HG03432 (cell line): ENCODE results near the gene SUCO.
"Not testable (repeated sequence)": the region's sequence is repeated elsewhere in the genome, so short reads cannot be mapped to it uniquely, and the experiment has no call there.

Source experiments
- ATAC-seq: cut with Tn5 transposase; IDR thresholded peaks from one replicate; pipeline ENCODE4 v1.9.1; 2021; ENCODE audit warnings: mild to moderate bottlenecking, moderate library complexity; ENCODE audit not compliant: unreplicated experiment

SUCO gene, protein sequence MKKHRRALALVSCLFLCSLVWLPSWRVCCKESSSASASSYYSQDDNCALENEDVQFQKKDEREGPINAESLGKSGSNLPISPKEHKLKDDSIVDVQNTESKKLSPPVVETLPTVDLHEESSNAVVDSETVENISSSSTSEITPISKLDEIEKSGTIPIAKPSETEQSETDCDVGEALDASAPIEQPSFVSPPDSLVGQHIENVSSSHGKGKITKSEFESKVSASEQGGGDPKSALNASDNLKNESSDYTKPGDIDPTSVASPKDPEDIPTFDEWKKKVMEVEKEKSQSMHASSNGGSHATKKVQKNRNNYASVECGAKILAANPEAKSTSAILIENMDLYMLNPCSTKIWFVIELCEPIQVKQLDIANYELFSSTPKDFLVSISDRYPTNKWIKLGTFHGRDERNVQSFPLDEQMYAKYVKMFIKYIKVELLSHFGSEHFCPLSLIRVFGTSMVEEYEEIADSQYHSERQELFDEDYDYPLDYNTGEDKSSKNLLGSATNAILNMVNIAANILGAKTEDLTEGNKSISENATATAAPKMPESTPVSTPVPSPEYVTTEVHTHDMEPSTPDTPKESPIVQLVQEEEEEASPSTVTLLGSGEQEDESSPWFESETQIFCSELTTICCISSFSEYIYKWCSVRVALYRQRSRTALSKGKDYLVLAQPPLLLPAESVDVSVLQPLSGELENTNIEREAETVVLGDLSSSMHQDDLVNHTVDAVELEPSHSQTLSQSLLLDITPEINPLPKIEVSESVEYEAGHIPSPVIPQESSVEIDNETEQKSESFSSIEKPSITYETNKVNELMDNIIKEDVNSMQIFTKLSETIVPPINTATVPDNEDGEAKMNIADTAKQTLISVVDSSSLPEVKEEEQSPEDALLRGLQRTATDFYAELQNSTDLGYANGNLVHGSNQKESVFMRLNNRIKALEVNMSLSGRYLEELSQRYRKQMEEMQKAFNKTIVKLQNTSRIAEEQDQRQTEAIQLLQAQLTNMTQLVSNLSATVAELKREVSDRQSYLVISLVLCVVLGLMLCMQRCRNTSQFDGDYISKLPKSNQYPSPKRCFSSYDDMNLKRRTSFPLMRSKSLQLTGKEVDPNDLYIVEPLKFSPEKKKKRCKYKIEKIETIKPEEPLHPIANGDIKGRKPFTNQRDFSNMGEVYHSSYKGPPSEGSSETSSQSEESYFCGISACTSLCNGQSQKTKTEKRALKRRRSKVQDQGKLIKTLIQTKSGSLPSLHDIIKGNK (N-terminal part only)

DNA sequence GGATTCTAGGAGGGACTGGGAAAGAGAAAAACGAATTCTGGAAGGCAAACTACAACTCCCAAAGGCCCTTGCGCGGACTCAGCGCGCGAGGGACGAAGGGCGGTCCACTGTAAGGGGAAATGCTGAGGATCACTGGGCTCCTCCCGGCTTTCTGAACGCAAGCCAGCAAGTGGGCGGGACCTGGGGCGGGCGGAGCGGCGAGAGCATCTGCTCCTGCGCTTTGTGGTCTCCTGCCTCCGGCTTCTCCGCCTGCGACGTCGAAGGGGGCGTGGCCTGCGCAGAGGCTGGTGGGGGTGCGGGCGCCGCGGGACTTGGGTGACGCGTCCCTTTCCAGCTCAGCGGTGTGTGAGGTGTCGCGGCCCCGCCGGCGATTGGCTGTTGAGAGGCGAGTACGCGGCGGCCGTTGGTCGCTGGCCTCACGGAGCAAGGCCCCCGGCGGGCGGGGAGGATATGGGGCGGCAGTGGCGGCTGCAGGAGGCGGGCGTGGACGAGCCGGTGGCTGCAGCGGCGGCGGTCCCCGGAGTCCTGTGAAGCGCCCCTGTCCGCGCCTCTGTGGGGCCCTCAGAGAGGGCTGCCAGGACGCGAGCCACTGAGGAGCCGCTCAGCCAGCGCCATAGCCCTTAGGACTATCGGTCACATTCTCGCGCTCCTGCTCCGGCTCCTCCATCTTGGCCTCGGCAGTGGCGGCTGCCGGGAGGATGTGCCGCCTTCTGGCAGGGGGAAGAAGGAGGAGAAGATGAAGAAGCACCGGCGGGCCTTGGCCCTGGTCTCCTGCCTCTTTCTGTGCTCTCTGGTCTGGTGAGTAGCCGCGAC lies at the start of gene SUCO:
Gene SUCO (plus strand): TSS at position 451 of the 813 bp plus-strand sequence. CDS start 286 bp downstream, at position 737.
- ATAC-seq, result peak; percentile 89

DNA sequence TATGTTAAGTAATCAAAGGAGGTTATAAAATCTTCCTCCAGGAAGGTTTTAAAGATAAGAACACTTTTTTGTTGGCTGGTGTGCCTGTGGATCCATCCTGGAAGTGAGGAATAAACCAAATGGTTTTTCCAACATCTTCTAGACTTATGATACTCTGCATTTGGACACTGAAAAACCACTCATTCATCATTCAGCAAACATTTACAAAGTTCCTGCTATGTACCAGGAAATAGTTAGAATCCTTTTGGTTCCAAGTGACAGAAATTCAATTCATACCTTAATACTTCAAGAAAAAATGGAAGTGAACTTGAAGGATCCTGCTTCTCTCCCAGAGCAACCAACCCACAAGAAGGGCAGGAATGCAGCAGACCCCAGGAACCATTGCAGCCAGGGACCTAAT lies 49.5 kb upstream of the SUCO start:
- no peak for ATAC-seq

DNA sequence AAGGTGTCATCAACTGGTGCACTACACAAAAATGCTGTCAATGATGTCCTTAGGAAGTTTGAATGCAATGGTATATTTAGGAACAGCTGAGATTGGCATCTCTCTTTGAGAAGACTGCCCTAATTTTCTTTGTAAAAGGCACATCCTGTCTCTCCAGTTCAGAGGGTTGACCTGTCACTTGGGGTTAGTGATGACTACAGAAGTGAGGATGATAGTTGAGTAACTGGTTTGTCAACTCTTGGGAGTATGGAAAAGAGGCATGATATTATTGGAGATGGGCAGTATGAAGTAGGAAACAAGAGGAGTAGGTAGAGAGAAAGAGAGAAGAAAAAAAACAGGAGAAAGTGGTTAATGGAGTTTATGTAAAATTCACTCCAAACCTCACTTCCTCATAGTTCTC lies 48.7 kb upstream of the SUCO start:
- ATAC-seq, result no peak

DNA sequence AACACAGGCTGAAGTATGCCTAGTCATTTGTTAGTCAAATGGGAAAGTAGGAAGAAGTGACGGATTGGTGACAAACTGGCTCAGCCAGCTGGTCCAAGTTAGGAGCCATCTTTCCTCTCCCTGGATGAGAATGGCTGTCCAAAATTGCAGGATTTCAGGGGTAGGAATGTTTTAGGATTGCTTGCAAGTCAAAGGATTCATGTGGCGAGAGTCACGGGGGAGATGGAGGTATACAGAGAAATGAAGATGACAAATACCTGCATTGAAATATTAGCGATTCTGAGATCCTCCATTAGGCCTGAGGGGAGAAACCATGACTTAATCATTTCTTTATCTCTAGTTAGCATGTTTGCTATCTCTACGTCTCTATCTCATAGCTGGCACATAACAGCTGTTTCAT lies 47.3 kb upstream of the SUCO start:
- no peak for ATAC-seq

DNA sequence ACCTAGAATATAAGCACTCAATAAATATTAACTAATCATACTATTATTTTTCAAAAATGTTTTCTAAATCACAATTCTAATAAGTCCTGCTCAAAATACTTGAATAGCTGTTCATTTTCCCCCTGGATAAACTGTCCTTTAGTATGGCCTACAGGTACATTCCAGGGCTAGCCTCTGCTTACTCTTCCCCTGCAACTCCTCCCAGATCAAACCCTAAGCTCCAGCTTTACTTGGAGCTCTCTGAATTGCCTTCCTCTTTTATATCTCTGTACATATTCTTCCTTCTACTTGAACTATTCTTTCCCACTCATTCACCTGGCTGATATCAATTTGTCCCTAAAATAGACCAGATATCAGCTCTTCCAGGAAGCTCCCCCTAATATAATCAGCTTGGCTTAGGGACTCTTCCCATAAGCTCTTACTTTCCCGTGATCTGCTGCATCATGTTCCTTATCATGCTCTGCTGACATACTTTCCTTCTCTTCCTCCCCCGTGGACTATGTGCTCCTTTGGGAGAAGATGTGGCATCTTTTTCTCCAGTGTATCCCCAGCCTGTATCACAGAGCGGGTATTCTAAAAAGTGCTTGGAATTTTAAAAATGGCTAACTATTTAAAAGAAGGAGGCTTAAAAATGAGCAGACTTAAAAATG lies 46.0 kb upstream of the SUCO start:
- no peak for ATAC-seq

DNA sequence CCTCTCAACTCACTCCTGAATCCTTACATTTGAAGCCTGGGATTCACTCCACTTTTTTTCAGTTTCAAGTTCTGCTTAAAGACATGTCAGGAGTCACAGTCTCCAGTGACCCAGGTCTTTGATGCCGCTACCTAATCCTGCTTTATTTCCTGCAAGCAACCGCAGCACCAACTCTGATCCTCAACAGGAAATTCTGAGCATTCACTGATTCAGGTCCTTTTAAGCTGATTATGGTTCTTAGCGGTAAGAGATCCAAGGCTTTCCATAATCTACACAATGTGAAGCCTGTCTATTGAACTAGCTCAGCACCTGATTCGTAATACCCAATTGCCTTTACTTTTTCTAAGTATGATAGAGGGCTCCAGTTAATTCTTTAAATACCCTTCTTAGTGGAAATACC lies 45.4 kb upstream of the SUCO start:
- ATAC-seq, result no peak

DNA sequence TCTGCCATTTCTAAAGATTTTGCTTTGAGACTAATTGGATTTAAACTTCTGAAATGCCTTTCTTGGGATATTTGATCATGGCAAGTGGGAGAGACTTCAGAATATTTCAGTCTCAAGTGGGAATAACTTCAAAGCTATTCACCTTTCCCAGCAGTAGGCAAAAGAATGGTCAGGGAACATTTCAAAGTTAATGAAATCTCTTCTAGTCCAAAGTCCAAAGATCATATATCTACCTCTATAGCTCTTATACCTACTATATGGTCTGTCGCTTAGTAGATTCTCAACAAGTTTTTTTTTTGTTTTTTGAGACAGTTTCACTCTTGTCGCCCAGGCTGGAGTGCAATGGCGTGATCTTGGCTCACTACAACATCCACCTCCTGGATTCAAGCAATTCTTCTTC lies 44.6 kb upstream of the SUCO start:
- no peak for ATAC-seq

DNA sequence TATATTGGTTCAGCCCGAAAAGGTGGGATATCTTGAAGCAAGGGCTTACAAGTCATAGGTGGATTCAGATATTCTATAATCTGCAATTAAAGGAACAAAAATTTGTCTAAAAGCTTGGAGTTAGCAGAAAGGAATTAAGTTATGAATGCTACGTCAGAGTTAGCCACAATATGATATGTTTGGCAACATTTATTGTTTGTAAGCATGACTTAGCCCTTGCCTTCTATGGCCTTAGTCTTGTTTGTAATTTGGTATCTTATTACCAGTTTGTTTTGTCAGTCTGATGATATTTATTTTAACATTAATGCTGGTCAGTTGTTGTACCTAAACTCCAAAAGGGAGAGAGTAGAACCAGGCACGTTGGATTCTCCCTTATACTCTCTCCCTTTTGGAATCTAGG lies 43.1 kb upstream of the SUCO start:
- no peak for ATAC-seq

DNA sequence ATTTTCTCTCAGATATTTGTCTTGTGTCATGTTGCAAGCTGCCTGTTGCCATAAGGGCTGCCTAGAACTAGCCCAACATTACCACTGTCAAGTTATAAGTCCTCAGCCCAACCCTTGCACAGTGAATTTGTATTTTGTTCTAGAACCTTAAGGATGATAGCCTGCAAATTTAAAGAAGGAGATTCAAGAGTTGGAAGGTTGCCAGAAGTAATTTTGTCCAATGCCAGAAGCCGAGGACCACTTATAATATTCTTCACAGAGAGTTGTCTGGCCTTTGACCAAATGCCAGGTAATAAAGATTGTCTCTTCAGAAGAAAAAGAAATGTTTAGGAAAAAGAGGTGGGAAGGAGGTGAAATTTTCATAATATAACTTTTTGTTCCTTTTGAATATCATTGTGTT lies 40.5 kb upstream of the SUCO start:
- no peak for ATAC-seq

DNA sequence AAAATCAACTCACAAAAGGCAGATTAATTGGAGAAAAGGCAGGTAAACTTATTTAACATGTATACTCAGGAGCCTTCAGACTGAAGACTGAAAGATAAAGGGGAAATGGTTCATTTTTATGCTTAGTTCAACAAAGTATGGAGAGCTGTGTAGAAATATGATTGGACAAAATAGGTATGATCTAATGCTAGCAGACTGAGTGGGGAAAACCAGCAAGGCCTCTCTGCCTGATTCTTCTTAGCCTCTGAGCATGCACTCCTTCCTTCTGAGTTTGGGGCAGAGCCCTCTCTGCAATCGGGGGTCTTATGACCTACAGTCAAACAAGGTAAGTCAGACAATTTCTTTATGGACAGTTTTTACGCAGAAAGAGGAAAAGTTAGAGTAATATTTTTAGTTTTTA lies 38.8 kb upstream of the SUCO start:
- no peak for ATAC-seq

DNA sequence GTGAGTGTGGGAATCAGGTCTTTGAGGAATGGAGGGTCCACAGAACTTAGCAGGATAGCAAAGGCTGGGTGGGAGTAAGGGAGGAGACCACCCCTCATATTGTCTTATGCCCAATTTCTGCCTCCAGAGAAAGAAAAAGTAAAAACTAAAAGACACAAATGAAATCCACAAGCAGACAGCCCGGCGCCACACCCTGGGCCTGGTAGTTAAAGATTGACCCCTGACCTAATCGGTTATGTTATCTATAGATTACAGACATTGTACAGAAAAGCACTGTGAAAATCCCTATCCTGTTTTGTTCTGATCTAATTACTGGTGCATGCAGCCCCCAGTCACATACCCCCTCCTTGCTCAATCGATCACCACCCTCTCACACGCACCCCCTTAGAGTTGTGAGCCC lies 36.8 kb upstream of the SUCO start:
- not testable (repeated sequence) for ATAC-seq

DNA sequence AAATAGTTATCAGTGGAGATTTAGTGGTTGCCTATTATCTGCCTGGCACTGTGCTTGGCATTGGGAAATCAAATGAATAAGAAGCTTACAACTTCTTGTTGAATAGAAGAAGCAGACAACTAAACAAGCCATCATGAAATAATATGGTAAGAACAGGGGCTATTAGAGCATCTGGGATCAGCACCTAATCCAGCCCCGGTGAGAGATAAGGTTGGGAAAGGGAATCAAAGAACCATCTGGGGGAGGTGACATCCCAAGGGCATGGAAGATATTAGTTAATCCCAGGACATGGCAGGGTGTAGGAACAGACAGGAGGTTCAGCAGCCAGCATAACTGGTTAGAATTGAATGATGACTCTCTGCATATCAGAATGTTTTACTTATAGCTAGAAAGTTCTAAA lies 36.3 kb upstream of the SUCO start:
- no peak for ATAC-seq

DNA sequence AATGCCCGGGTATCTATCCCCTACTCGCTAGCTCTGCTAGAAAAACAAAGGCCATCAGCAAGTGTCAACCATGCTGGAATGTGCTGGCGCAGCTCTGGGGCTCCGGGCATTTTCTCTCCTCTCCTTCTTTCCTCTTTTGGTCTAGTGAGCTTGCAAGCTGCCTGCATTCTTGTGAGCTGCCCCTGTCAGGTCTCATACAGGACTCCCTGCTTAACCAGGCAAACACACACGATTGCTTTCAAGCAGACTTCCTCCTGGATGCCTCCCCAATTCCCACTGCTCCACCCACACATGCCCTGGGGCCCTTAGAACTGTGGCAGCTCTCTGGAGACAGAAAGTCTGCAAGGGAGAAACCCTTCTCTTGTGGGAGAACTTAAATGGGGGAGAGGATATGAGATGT lies 35.7 kb upstream of the SUCO start:
- ATAC-seq, result no peak

DNA sequence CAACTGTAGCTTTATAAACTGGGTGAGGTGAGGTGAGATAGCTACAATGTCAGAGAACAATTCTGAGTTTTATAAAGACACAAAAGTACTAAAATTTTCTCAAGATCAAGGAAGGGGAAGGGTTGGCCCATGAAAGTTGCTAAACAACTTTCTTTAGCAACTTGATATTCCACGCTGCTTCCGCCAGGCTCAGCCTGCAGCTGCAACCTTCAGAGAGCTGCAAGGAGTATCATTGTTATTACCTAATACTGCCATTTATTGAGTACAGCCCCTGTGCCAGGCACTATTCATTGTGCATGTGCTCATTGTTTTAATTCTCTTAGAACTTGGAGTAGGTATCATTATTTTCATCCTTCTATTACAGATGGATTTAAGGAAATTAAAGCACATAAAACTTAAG lies 34.1 kb upstream of the SUCO start:
- ATAC-seq, result no peak

DNA sequence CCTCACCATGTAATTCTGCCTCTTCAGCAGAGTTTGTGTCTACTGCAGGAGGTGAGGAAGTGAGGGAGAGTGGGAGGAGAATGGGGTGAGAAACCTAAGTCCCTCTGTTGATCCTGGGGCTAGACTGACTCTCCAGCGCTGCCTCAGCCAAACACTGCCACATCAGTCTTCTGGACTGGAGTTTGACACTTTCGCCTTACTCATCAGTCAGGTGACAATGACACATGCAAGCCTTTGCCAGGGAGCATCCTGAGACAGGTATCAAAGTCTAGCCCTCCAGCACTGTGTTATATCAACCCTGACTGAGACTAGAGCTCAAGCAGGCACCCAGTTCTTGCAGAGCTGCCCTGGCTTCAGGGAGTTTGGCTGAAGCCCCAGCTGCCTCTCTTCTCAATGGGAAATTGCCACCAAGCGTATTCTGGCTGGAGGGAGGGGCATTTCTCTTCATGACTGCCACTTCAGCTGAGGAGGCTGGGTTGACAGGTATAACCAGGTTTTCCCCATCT lies 33.3 kb upstream of the SUCO start:
- ATAC-seq, result no peak

DNA sequence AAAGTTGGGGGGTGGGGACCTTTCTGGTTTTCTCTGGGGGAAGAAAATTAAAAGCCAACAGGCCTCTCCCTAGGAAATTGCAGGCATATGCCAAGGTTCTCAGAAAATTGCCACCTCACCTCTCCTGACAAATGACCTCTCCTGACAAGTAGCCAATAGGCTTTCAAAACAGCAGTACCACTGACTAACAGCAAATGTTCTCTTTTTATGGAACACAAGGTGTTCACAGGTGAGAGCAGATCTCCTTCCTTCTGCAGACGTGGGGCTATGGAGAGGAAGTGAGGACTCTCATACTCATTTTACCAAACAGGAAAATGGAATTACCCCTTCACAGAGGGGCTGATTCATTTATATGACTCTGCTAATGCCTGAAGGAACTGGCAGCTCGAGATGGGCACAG lies 32.7 kb upstream of the SUCO start:
- ATAC-seq, result no peak

DNA sequence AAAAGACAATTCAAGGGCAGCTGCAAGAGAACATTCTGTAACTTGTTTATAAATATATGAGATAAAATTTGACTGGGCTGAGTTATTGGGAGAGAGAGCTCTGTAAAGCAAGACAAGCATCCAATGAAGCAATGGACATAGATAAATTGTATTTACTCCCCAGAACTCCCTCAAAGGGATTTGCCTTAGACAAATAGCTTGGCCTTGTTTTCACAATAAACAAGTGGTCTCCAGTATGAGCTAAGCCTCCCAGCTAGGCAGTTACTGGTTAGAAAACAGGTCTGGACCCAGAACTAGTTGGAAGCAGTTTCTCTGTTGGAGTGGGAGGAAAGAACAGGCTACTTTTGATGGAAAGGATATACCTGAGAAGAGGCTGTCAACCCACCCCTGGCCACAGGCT lies 25.2 kb upstream of the SUCO start:
- no peak for ATAC-seq

DNA sequence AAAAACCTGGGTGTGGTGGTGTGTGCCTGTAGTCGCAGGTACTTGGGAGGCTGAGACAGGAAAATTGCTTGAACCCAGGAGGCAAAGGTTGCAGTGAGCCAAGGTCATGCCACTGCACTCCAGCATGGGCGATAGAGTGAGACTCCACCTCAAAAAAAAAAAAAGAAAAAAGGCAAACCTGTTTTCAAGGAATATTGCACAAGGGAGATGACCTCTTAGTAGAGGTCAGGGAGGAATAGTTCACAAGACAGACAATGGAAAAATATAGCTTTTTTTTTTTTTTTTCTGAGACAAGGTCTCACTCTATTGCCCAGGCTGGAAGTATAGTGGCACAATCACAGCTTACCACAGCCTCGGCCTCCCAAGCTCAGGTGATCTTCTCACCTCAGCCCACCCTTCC lies 22.5 kb upstream of the SUCO start:
- ATAC-seq, result no peak

DNA sequence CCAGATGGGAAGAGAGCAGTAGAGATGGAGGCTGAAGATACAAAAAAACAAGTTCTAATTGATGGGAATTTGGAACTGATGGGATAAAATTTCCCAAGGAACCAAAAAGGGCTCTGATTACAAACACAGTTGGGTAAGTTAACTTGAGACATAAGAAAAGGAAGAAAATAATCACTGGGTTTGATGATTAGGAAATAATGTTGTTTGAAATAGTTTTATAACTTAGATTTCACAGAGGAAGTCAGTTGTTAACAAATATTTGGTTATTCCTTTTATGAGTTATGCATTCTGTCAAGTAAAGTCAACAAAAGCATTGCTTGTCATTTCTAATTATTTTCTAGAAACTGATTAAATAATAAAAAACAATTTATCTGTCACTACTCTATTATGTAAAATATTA lies 20.4 kb upstream of the SUCO start:
- ATAC-seq, result no peak

DNA sequence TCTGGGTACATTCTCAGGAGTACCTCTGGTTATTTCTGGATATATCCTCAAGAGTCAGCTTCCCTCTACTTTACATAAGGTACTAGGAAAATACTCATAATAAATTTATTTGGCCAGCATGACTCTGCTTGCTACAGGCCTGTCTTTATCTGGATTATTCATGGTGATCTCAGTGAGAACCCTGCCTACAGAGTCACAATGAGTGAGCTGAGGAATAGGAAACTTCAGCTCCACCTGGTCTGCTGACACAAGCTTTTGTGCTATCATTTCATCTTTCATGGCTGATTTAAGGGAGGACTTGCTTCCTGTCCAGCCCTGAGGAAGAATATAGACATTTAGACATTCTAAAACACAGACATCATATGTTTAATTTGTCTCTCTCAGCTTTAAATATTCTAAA lies 19.5 kb upstream of the SUCO start:
- no peak for ATAC-seq
